Right renal cortex interstitium (tissue), 3 donors: ENCODE data around the gene KCND3. TPM values are rescaled to one million over a fixed set of nuclear protein-coding genes. Genes with fewer than 3 reads are reported as not detected.

Experiments used
- DNase-seq, 3 donors: peaks; one replicate each; pipeline ENCODE4 v3.0.0-alpha.2; 2013; ENCODE audit warnings: low read depth in 3 of 3, low spot score in 2 of 3
- polyA plus RNA-seq, 3 donors: library from polyadenylated mRNA; unstranded; fragments of 120-200 nt; gene quantifications; one replicate each; pipeline ENCODE4 v1.2.1, GENCODE V29; 2013; ENCODE audit not compliant: insufficient read length in 3 of 3

The KCND3 gene
- polyA plus RNA-seq, 3 donors = 1.2 to 1.7 (median 1.3) TPM

GRCh38 chr1:111789666-111790316 is 199.7 kb downstream of the KCND3 start:
- no peak for DNase-seq

GRCh38 chr1:111789142-111789541 is 200.3 kb downstream of the KCND3 start:
- no peak for DNase-seq

GRCh38 chr1:111786669-111787207 is 202.7 kb downstream of the KCND3 start:
- no peak for DNase-seq

GRCh38 chr1:111784273-111784901 is 205.1 kb downstream of the KCND3 start:
- no peak for DNase-seq

GRCh38 chr1:111779546-111779945 is 209.9 kb downstream of the KCND3 start:
- no peak for DNase-seq

- no peak for DNase-seq
These were observed 210.9 kb downstream of the KCND3 start for GRCh38 chr1:111778541-111779051.

- no peak for DNase-seq
These were observed 211.4 kb downstream of the KCND3 start for GRCh38 chr1:111778066-111778465.

- no peak for DNase-seq
These were observed 212.2 kb downstream of the KCND3 start for GRCh38 chr1:111777301-111777700.

- no peak for DNase-seq
These were observed 212.6 kb downstream of the KCND3 start for GRCh38 chr1:111776861-111777260.

GRCh38 chr1:111776391-111776790 is 213.1 kb downstream of the KCND3 start:
- DNase-seq = no peak

- no peak for DNase-seq
These were observed 213.5 kb downstream of the KCND3 start for GRCh38 chr1:111775966-111776365.

GRCh38 chr1:111770916-111771315 is 218.6 kb downstream of the KCND3 start:
- DNase-seq = no peak

- DNase-seq = peak; percentile 27 to 47 (median 38)
These were observed 219.8 kb downstream of the KCND3 start for GRCh38 chr1:111769517-111770146.

GRCh38 chr1:111768625-111769024 is 220.8 kb downstream of the KCND3 start:
- no peak for DNase-seq

- DNase-seq = no peak
These were observed 221.4 kb downstream of the KCND3 start for GRCh38 chr1:111768023-111768422.

GRCh38 chr1:111762332-111762731 is 227.1 kb downstream of the KCND3 start:
- no peak for DNase-seq

- DNase-seq = no peak
These were observed 227.8 kb downstream of the KCND3 start for GRCh38 chr1:111761717-111762116.

GRCh38 chr1:111758373-111758772 is 231.1 kb downstream of the KCND3 start:
- no peak for DNase-seq

GRCh38 chr1:111756124-111756513 is 233.3 kb downstream of the KCND3 start:
- no peak for DNase-seq

GRCh38 chr1:111755331-111756123 is 233.9 kb downstream of the KCND3 start, which contains the start of gene DDX20:
Gene DDX20 (plus strand): TSS chr1:111755901. CDS start chr1:111755925, 24 bp downstream.
- DNase-seq = peak; percentile 93

- peak in 2 of 3 donors; percentile 48 to 49 for DNase-seq
These were observed 234.5 kb downstream of the KCND3 start for GRCh38 chr1:111754984-111755330.
